Right atrium auricular region (tissue), 2 donors: Measurements from ENCODE around the gene DNAJC6. TPM values are rescaled to one million over a fixed set of nuclear protein-coding genes. Genes with fewer than 3 reads are reported as not detected.
A peak's percentile ranks its signal among the peaks of the same experiment; 100 is the strongest.

ENCODE experiments used
- DNase-seq: peaks from one replicate; pipeline ENCODE4 v3.0.0-alpha.2; 2019; ENCODE audit warnings: low spot score
- H3K27ac ChIP-seq, 2 donors: fragments of 200-600 bp; sonication (generic); 1 replicate in 1 of 2; 2 replicates in 1 of 2; pipeline ENCODE4 v1.5.1; 2016 to 2019
- H3K27me3 ChIP-seq, 2 donors: fragments of 200-600 bp; sonication (generic); one replicate each; pipeline versions ENCODE4 v1.5.1 to v1.6.0; 2017 to 2019
- H3K36me3 ChIP-seq: fragments of 200-600 bp; sonication (generic); one replicate; pipeline ENCODE4 v1.5.1; 2016
- H3K4me1 ChIP-seq, 2 donors: fragments of 200-600 bp; sonication (generic); one replicate each; pipeline versions ENCODE4 v1.5.1 to v1.6.0; 2017 to 2019
- H3K4me3 ChIP-seq, 2 donors: fragments of 200-600 bp; sonication (generic); 1 replicate in 1 of 2; 2 replicates in 1 of 2; pipeline ENCODE4 v1.5.1; 2017 to 2019; ENCODE audit warnings: mild to moderate bottlenecking in 1 of 2, moderate library complexity in 1 of 2
- H3K9me3 ChIP-seq, 2 donors: fragments of 200-600 bp; sonication (generic); one replicate each; pipeline ENCODE4 v1.5.1; 2019
- total RNA-seq, 2 donors: library from RNA; depleted of rRNA; stranded (reverse); fragments of >200 nt; gene quantifications; one replicate each; pipeline ENCODE4 v1.1.0, GENCODE V29; 2016
- TF ChIP-seq, protein P1 (sequence below), 2 donors: fragments of 200-600 bp; sonication (generic); IDR thresholded peaks; one replicate each; pipeline ENCODE4 v1.5.1; 2019; ENCODE audit warnings: antibody characterized with exemption in 2 of 2

DNAJC6 gene
- total RNA-seq: 10 to 100 TPM; 17.3 to 24.6 TPM

DNA sequence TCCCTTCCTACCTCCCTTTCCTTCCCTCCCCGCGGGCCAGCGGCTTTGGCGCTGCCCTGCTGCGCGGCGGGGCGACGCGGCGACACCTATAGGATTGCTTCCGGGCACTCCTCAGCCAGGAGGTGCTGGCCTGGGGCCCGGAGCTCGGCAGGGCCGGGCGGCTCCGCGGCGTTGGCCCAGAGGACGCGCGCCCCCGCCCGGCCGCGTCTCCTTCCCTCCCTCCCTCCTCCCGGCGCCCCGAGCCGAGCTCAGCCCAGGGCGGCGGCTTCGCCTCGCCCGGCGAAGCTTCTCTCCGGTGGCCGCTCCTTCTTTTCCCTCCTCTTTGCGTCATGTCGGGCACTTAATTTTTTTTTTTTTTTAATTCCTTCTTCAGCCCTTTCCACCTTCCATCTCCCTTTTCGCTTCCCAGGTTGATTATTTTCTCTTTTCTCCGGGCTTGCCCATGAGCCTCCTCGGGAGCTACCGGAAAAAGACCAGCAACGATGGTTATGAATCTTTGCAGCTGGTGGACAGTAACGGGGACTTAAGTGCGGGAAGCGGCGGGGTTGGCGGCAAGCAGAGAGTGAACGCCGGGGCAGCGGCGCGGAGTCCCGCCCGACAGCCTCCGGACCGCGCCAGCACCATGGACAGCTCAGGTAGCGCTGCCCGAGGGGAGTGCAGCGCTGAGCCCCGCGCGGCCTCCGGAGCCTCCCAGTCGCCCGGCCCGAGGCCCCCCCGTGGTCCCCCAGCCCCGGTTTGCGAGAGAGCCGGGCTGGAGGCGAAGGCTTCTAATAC is at the start of gene DNAJC6:
TSS of gene DNAJC6 (plus strand) at position 240 of the 774 bp plus-strand sequence. CDS start at position 443, 203 bp downstream.
- DNase-seq: no peak
- H3K4me3 ChIP-seq: peak within 1 kb of the TSS; percentile 41 to 50
- peak within 1 kb of the TSS in 1 of 2 donors; percentile 48 for H3K27ac ChIP-seq
- peaks cover 0 to 19% of the 10 kb centered on the region in 2 donors for H3K4me1 ChIP-seq
- TF ChIP-seq, protein P1, sequence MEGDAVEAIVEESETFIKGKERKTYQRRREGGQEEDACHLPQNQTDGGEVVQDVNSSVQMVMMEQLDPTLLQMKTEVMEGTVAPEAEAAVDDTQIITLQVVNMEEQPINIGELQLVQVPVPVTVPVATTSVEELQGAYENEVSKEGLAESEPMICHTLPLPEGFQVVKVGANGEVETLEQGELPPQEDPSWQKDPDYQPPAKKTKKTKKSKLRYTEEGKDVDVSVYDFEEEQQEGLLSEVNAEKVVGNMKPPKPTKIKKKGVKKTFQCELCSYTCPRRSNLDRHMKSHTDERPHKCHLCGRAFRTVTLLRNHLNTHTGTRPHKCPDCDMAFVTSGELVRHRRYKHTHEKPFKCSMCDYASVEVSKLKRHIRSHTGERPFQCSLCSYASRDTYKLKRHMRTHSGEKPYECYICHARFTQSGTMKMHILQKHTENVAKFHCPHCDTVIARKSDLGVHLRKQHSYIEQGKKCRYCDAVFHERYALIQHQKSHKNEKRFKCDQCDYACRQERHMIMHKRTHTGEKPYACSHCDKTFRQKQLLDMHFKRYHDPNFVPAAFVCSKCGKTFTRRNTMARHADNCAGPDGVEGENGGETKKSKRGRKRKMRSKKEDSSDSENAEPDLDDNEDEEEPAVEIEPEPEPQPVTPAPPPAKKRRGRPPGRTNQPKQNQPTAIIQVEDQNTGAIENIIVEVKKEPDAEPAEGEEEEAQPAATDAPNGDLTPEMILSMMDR (IDR thresholded peaks at IDR 0.05): peak in 1 of 2 donors; percentile 11
- H3K9me3 ChIP-seq: no peaks in the 10 kb centered on the region
- no peaks in the 10 kb centered on the region for H3K27me3 ChIP-seq
- no peaks in the 10 kb centered on the region for H3K36me3 ChIP-seq

DNA sequence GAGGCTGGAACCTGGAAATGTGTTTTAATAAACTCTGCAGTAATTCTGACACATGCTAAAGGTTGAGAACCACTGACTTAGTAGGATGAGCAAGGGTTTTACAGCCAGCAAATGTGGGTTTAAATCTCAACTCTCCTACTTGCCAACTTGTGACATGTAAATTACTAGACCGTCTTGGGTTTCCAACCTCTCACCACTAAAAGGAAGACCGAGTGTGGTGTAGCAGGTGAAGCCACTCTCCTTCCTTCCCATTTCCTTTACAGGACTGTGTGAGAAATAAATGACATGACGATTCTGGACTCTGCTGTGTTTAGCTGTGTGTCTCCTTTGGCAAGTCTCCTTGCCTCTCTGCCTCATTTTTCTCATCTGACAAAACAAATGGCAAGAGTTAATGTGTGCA is 49.5 kb upstream of the DNAJC6 start:
- Histone ChIP-seq H3K27ac (no peak overlapping the region), H3K4me3 (no peak overlapping the region), H3K27me3 (no peaks in the 10 kb centered on the region), H3K36me3 (no peaks in the 10 kb centered on the region), H3K9me3 (no peaks in the 10 kb centered on the region), H3K4me1 (peaks cover 0 to 19% of the 10 kb centered on the region in 2 donors)
- DNase-seq: no peak
- TF ChIP-seq, protein P1 (IDR thresholded peaks at IDR 0.05): no peak

DNA sequence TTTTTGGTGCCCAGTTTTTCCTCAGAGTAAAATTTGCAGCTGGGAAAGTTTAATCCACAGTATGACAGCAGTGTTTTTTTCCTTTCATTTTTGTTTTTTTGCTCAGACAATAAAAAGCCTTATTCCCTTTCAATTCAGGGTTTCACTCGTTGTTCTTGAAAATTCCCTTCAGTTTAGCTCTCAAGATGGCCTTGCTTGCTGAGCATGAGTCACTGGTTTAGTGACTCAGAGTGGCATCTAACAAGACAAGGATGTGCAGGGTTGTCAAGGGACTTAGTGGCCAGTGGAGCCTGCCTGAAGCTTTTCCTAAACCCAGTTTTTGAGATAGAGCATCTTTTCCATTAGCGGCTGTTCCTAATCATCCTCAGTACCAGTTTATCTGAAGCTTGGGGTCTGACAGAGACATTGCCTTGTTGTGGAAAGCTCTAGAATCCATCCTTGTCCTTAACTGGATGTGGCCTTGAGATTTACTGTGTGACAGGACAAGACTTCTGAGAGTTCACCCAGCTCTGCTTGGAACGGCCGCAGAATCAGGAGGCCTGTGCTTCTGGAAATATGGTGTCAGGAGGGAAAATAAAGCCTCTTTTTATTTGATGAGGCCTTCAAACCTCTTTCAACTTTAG is 48.4 kb upstream of the DNAJC6 start:
- DNase-seq: no peak
- TF ChIP-seq, protein P1 (IDR thresholded peaks at IDR 0.05): no peak

DNA sequence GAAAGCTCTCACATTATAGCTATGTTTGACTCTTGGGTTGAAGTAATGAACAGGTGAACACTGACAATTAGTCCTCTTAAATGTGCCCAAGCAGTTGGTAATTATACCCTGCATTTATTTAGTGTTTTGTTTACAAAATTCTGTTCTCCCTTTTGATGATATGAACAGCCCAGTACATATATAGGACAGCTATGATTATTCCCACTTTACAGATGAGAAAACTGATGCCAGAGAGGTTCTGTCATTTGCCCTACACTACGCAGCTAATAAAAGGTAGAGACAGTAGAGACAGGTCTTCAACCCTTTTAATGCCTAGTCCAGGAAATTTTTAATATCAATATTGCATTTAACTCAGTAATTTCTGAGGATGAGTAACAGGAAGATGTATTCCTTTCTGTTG is 46.1 kb upstream of the DNAJC6 start:
- no peak overlapping the region for H3K27ac ChIP-seq
- no peaks in the 10 kb centered on the region for H3K9me3 ChIP-seq
- H3K27me3 ChIP-seq: no peaks in the 10 kb centered on the region
- peaks cover 0 to 23% of the 10 kb centered on the region in 2 donors for H3K4me1 ChIP-seq
- H3K36me3 ChIP-seq: no peaks in the 10 kb centered on the region
- TF ChIP-seq, protein P1 (IDR thresholded peaks at IDR 0.05): no peak
- H3K4me3 ChIP-seq: no peak overlapping the region
- no peak for DNase-seq

More for the DNA sequence above, 48.4 kb upstream of the DNAJC6 start:
- H3K27ac ChIP-seq: peak overlapping the region in 1 of 2 donors; percentile 30
- no peak overlapping the region for H3K4me3 ChIP-seq
- peaks cover 0 to 22% of the 10 kb centered on the region in 2 donors for H3K4me1 ChIP-seq
- H3K9me3 ChIP-seq: no peaks in the 10 kb centered on the region
- H3K36me3 ChIP-seq: no peaks in the 10 kb centered on the region
- H3K27me3 ChIP-seq: no peaks in the 10 kb centered on the region

DNA sequence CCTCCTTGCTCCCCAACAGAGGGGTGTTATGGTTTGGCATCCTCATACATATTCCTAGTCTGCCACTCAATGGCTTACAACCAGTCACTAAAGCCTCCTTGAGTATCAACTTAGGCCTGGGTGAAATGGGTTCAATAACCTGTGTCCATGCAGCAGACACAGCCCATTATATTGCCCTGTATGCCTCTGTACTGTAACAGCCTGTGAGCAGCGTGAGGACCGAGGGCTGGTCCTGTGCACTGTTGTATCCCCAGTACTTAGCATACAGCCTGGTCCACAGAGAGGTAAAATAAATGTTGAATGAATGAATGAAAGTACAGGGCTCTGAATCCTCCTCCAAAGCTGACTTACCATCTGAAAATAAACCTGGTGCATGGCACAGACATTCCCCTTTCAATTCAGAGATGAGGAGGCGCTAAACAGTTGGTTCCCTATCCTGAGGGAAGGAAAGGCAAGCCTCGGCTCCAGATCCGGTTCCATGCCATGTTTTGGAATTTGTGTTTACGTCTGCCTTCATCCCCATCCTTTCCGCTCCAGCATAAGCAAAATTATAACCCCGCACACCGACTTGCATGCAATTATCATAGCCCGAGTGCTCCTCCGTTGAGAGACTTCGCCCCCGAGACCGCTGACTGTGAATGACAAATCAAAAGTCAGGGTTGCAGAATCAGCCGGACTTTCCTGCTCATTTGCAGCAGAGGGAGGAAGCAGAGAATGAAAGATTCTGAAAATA is 45.0 kb upstream of the DNAJC6 start:
- Histone ChIP-seq H3K4me1 (peaks cover 0 to 23% of the 10 kb centered on the region in 2 donors), H3K36me3 (no peaks in the 10 kb centered on the region), H3K4me3 (peak overlapping the region; percentile 9 to 61), H3K9me3 (no peaks in the 10 kb centered on the region), H3K27me3 (no peaks in the 10 kb centered on the region), H3K27ac (peak overlapping the region in 1 of 2 donors; percentile 75)
- TF ChIP-seq, protein P1 (IDR thresholded peaks at IDR 0.05): no peak
- DNase-seq: no peak
